Measurements from ENCODE around the gene CAMK1D. TPM values are rescaled to one million over a fixed set of nuclear protein-coding genes. Genes with fewer than 3 reads are reported as not detected.

The CAMK1D gene
- total and polyA plus RNA-seq, 2 experiments from 2014 or later = 4.6 to 7.2 TPM

DNA sequence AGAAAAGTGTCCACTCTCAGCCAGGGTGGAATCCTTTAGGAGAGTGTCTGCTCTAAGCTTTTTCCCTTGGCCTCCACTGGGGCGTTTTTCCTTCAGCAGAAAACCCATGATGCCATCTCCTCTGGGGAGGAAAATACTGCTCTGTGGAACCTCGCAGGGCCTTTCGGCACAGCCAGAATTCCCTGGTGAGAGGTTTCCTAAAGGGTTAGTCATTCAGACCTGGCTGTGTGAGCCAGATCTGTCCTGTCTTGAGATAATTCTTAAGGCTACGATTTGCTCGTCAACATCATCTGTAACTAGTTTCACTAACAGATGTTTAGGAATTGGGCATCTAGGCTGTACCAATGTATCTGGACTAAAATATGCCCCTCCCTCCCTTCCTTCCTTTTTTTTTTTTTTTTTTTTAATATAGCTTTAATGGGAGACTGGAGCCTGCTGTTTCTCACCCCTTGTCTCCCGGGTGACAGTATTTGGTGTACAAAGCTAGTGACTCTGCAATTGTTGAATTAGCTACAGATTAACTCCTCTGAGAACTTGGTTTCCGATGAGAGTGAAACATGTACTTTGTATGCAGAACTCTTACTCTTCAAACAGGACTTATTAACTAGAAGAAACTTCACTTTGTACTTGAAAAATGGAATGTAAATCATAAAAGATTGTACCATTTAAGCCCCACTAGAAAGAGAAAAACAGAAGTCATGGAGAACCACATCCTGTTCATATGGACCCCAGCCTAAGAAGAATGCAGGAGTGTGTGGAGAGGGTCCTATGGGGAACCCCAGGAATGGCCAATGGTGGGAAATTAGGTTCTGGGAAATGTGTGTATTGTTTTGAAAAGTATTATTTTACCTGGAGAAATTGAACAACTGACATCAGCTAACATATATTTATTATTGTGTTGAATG lies 230.9 kb downstream of the CAMK1D start (continued):
- TF ChIP-seq ETS1 (IDR thresholded peaks at IDR 0.05) (no peak), JUNB (IDR thresholded peaks at IDR 0.05; ENCODE audit: unreplicated experiment) (no peak), CREB1 (CRISPR knock-in tag; IDR thresholded peaks at IDR 0.05; ENCODE audit: low read depth) (no peak), EZH2 (IDR thresholded peaks at IDR 0.05; ENCODE audit: low read depth, unreplicated experiment) (no peak), CTCF (conservative IDR thresholded peaks at IDR 0.05; ENCODE audit: low read depth in 2 of 2) (no peak), STAT1 (IDR thresholded peaks at IDR 0.05; ENCODE audit: unreplicated experiment) (no peak)
- TF ChIP-seq, protein P1, sequence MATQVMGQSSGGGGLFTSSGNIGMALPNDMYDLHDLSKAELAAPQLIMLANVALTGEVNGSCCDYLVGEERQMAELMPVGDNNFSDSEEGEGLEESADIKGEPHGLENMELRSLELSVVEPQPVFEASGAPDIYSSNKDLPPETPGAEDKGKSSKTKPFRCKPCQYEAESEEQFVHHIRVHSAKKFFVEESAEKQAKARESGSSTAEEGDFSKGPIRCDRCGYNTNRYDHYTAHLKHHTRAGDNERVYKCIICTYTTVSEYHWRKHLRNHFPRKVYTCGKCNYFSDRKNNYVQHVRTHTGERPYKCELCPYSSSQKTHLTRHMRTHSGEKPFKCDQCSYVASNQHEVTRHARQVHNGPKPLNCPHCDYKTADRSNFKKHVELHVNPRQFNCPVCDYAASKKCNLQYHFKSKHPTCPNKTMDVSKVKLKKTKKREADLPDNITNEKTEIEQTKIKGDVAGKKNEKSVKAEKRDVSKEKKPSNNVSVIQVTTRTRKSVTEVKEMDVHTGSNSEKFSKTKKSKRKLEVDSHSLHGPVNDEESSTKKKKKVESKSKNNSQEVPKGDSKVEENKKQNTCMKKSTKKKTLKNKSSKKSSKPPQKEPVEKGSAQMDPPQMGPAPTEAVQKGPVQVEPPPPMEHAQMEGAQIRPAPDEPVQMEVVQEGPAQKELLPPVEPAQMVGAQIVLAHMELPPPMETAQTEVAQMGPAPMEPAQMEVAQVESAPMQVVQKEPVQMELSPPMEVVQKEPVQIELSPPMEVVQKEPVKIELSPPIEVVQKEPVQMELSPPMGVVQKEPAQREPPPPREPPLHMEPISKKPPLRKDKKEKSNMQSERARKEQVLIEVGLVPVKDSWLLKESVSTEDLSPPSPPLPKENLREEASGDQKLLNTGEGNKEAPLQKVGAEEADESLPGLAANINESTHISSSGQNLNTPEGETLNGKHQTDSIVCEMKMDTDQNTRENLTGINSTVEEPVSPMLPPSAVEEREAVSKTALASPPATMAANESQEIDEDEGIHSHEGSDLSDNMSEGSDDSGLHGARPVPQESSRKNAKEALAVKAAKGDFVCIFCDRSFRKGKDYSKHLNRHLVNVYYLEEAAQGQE (IDR thresholded peaks at IDR 0.05; ENCODE audit: unreplicated experiment) = no peak

DNA sequence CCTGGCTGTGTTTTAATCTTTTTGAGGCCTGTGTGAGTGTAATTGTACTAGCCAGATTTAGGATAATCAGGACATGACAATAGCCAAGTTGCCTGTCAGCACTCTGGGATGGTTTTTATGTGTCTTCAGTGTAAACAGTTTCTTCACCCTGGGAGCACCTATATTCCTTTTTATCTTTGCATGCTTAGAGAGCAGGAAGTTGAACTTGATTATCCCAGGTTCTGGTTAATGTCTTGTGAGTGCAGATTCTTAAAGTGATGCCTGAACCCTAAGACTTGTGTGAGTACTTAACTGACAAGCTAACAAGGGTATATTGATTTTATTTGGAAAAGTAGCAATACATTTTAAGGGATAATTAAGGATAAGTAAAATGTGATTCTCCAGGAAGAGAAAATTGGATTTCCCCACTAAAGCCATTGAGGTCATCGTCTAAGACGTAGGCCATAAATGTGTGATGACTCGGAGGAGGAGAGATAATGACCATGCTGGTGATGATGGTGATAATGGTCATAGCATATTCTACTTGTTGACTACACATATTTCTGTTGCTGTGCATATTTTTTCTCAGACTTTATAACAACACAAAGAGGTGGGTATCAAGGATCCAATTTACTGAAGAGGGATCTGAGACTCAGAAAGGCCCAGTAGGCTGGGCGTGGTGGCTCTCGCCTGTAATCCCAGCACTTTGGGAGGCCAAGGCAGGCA lies 234.7 kb downstream of the CAMK1D start:
- Histone ChIP-seq H3K4me2 (no peak overlapping the region), H3K79me2 (replicated peaks; ENCODE audit: insufficient read depth) (no peaks in the 10 kb centered on the region), H2AFZ (no peak overlapping the region), H3F3A (replicated peaks; ENCODE audit: low read depth) (no peaks in the 10 kb centered on the region), H3K4me3 (no peak overlapping the region), H3K4me1 (ENCODE audit: insufficient read depth) (no peaks in the 10 kb centered on the region), H3K36me3 (ENCODE audit: insufficient read depth) (no peaks in the 10 kb centered on the region), H3K27me3 (ENCODE audit: insufficient read depth) (no peaks in the 10 kb centered on the region), H3K9me2 (ENCODE audit: insufficient read depth) (no peaks in the 10 kb centered on the region), H3K27ac (ENCODE audit: low read depth) (no peak overlapping the region), H4K20me1 (replicated peaks; ENCODE audit: insufficient read depth) (no peaks in the 10 kb centered on the region)
- H3K27me3 Mint-ChIP-seq (ENCODE audit: insufficient read depth, low read depth, poor library complexity) = no peaks in the 10 kb centered on the region
- 0 out of 3 replicates have a peak, but pooled peaks cover 3% of the 10 kb centered on the region for H3K9me3 Mint-ChIP-seq
- no peaks in the 10 kb centered on the region for H3K36me3 Mint-ChIP-seq (ENCODE audit: low read depth)
- DNase-seq (ENCODE audit: low spot score) = no peak
- H3K27ac Mint-ChIP-seq = no peak overlapping the region
- H3K4me3 Mint-ChIP-seq = no peak overlapping the region
- no peak for ATAC-seq
- H3K4me1 Mint-ChIP-seq = peaks cover 9% of the 10 kb centered on the region
- TF ChIP-seq EZH2 (IDR thresholded peaks at IDR 0.05; ENCODE audit: low read depth, unreplicated experiment) (no peak), POLR2AphosphoS5 (IDR thresholded peaks at IDR 0.05; ENCODE audit: low read depth) (no peak), ETS1 (IDR thresholded peaks at IDR 0.05) (no peak), CTCF (conservative IDR thresholded peaks at IDR 0.05; ENCODE audit: low read depth in 2 of 2) (no peak)
